Muscle of leg (tissue), 11 donors: ENCODE measurements around the gene EPM2A. TPM values are rescaled to one million over a fixed set of nuclear protein-coding genes. Genes with fewer than 3 reads are reported as not detected.
"Not testable (repeated sequence)": the region's sequence is repeated elsewhere in the genome, so short reads cannot be mapped to it uniquely, and the experiment has no call there.

ENCODE experiments used
- DNase-seq: peaks from one replicate; pipeline ENCODE4 v3.0.0; 2013
- H3K27ac ChIP-seq: one replicate; pipeline ENCODE4 v1.5.1; 2013; ENCODE audit warnings: mild to moderate bottlenecking, low read length, control low read depth
- H3K27me3 ChIP-seq: one replicate; pipeline ENCODE4 v1.6.1; 2013; ENCODE audit warnings: low read length; ENCODE audit not compliant: control insufficient read depth, insufficient read depth
- H3K36me3 ChIP-seq: one replicate; pipeline ENCODE4 v1.6.1; 2013; ENCODE audit warnings: low read length; ENCODE audit not compliant: control insufficient read depth, insufficient read depth
- H3K4me1 ChIP-seq: one replicate; pipeline ENCODE4 v1.6.1; 2013; ENCODE audit warnings: low read length; ENCODE audit not compliant: control insufficient read depth, insufficient read depth
- H3K4me3 ChIP-seq: one replicate; pipeline ENCODE4 v1.5.1; 2013; ENCODE audit warnings: low read length, control low read depth
- H3K9me3 ChIP-seq: replicated peaks from 2 replicates; pipeline ENCODE4 v1.6.1; 2013; ENCODE audit warnings: low read depth, low read length; ENCODE audit not compliant: control insufficient read depth
- WGBS: methylation state at CpG from one replicate; pipeline ENCODE4 v1.1.5; 2013; ENCODE audit warnings: missing lambda C conversion rate; ENCODE audit not compliant: insufficient coverage; 5-methylcytosine and 5-hydroxymethylcytosine counted together
- polyA plus RNA-seq, 8 donors: library from polyadenylated mRNA; unstranded; fragments of 120-200 nt; gene quantifications; one replicate each; pipeline versions ENCODE4 v1.2.1 to v1.2.3, GENCODE V29; 2013; ENCODE audit warnings: inconsistent platforms in 1 of 8, low replicate concordance in 1 of 8; ENCODE audit not compliant: insufficient read length in 8 of 8, insufficient read depth in 1 of 8
- total RNA-seq: library from RNA; stranded (reverse); fragments of 120-200 nt; gene quantifications from one replicate; pipeline ENCODE4 v1.2.4, GENCODE V29; 2013

The EPM2A gene
- total and polyA plus RNA-seq, 9 donors: 11.4 to 18.0 (median 13.9) TPM

DNA sequence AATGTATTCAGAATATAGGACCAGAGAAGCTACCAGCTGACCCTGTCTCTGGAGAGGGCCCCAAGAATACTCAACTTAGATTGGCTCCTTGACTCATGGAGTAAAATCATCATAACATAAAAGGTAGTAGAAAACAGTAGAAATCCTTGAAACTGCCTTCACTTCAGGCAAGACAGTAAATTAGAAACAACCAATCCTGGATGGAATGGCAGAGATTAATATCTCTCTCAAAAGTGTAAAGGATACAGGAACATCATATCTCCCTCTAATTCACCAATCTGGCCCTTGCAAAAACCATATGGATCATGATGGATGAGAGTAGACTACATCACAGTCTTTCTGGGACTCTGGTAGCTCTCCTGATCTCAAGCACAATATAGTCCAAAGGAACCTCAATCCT lies 20.4 kb upstream of the EPM2A start:
- H3K9me3 ChIP-seq: no peaks in the 10 kb centered on the region
- H3K4me3 ChIP-seq: no peak overlapping the region
- no peak overlapping the region for H3K27ac ChIP-seq
- no peaks in the 10 kb centered on the region for H3K27me3 ChIP-seq
- no peak for DNase-seq
- H3K4me1 ChIP-seq: no peaks in the 10 kb centered on the region
- H3K36me3 ChIP-seq: no peaks in the 10 kb centered on the region

DNA sequence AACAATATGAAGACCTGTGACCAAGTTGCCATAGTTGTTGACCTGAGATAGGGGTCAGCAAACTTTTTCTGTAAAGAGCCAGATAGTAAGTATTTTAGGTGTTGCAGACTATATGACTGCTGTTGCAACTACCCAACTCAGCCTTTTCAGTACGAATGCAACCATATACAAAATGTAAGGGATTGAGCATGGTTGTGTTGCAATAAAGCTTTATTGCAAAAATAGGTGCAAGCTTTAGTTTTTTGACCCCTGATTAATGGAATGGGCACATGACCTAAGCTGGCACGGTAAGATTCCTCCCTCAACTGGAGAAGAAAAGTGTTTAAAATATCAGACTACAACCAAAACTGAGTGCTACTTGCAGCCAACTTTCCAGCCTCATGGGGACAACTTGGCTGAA lies 17.3 kb upstream of the EPM2A start:
- H3K27ac ChIP-seq: no peak overlapping the region
- no CpG with 5 or more reads among the region's 2 CpGs for WGBS
- DNase-seq: no peak
- H3K4me1 ChIP-seq: no peaks in the 10 kb centered on the region
- no peaks in the 10 kb centered on the region for H3K27me3 ChIP-seq
- H3K4me3 ChIP-seq: no peak overlapping the region
- no peaks in the 10 kb centered on the region for H3K36me3 ChIP-seq
- peaks cover 3% of the 10 kb centered on the region for H3K9me3 ChIP-seq

DNA sequence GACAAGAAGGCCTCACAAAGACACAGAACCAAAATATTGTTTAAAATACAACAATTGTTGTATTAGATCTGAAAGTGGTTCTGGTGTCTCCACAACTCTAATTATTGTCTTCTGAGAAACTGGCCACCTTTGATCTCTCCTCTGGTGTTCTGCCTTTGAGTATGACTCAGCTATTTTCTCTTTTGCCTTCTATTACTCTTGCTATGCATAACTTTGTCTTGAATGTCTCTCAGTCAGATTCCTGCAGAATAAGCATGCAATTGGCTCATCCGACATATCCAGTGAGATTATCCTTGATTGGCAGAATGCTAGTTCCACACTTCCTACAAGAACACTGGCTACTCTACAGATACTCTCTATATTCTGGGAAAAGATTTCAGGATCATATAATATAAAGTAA lies 14.3 kb upstream of the EPM2A start:
- Histone ChIP-seq H3K36me3 (no peaks in the 10 kb centered on the region), H3K4me3 (no peak overlapping the region), H3K27ac (no peak overlapping the region), H3K27me3 (no peaks in the 10 kb centered on the region), H3K4me1 (no peaks in the 10 kb centered on the region), H3K9me3 (peaks cover 3% of the 10 kb centered on the region)
- no CpG with 5 or more reads among the region's 1 CpG for WGBS
- DNase-seq: no peak

DNA sequence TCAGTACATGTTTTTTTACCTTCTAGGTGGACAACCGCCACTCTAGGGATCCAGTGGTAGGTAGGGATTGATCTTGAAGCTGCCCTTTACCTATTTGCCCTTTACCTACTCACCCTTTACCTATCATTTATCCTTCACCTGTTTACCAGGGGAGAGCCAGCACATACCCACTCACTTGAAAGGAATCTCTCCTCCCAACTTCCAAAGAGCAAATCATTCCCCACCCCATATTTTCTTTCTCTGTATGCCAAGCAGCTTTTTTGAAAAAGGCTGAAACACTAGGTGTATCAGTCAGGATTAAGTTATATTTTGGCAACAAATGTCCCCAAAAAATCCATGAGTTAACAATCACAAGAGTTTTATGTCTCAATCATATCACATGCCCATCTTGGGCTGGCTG lies 10.5 kb upstream of the EPM2A start:
- Histone ChIP-seq H3K9me3 (peaks cover 3% of the 10 kb centered on the region), H3K4me3 (no peak overlapping the region), H3K27ac (no peak overlapping the region), H3K27me3 (no peaks in the 10 kb centered on the region), H3K36me3 (no peaks in the 10 kb centered on the region), H3K4me1 (no peaks in the 10 kb centered on the region)
- WGBS: no CpG with 5 or more reads among the region's 1 CpG
- no peak for DNase-seq

DNA sequence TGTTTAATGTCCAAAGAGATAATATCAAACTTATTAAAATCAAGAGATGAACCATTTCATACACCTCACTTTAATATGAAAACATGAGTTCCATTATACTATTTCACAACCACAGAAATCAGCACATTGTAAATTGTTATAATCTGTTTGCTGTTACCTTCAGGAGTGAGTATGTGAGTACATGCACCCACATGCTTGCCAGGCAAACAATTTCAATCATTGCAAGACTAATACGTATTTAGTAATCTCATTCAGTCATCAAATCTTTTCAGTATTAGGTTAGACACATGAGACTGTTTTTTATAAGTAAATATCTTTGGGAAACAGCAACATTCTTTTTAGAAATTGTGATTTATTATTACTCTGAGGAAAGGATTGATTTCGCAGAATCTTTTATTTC lies 9.3 kb upstream of the EPM2A start:
- no peaks in the 10 kb centered on the region for H3K4me1 ChIP-seq
- H3K27me3 ChIP-seq: no peaks in the 10 kb centered on the region
- H3K9me3 ChIP-seq: peaks cover 3% of the 10 kb centered on the region
- H3K27ac ChIP-seq: no peak overlapping the region
- no CpG with 5 or more reads among the region's 2 CpGs for WGBS
- no peak for DNase-seq
- H3K4me3 ChIP-seq: no peak overlapping the region
- H3K36me3 ChIP-seq: no peaks in the 10 kb centered on the region

DNA sequence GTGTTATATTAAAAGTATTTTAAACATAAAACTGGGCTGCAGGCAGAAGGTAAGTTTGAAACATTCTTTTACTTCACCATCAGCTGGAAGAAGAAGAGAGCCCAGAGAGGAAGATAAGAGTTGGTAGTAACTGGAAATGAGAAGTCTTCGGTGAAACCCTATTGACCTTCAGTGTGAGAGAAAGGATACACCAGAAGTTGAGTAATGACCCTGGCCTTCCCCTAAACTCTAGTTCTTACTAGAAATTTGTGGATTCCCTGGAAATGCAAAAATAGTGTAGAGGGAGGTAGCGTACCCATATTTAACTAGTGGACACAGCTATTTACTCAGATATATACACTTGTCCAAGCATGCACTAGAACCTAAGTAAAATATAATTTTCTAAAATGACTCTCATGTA lies 8.0 kb upstream of the EPM2A start:
- Histone ChIP-seq H3K27me3 (no peaks in the 10 kb centered on the region), H3K36me3 (no peaks in the 10 kb centered on the region), H3K4me3 (no peak overlapping the region), H3K9me3 (peaks cover 3% of the 10 kb centered on the region), H3K27ac (no peak overlapping the region), H3K4me1 (no peaks in the 10 kb centered on the region)
- WGBS: no CpG with 5 or more reads among the region's 2 CpGs
- no peak for DNase-seq

DNA sequence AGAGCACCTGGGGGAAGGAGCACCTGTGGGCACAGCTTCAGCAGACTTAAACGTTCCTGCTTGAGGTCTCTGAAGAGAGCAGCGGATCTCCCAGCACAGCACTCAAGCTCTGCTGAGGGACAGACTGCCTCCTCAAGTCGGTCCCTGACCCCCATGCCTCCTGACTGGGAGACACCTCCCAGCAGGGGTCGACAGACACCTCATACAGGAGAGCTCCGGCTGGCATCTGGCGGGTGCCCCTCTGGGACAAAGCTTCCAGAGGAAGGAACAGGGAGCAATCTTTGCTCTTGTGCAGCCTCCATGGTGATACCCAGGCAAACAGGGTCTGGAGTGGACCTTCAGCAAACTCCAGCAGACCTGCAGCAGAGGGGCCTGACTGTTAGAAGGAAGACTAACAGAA lies 7.2 kb upstream of the EPM2A start:
- 70% methylated on average over 4 of the region's 6 CpGs for WGBS
- H3K4me1 ChIP-seq, DNase-seq, H3K36me3 ChIP-seq, H3K9me3 ChIP-seq, H3K27me3 ChIP-seq, H3K4me3 ChIP-seq, H3K27ac ChIP-seq: not testable (repeated sequence)

DNA sequence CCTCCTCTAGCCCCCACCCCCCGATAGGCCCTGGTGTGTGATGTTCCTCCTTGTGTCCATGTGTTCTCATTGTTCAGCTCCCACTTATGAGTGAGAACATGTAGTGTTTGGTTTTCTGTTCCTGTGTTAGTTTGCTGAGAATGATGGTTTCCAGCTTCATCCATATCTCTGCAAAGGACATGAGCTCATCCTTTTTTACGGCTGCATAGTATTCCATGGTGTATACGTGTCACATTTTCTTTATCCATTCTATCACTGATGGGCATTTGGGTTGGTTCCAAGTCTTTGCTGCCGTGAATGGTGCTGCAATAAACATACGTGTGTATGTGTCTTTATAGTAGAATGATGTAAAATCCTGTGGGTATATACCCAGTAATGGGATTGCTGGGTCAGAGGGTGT lies 4.4 kb upstream of the EPM2A start:
- H3K27ac ChIP-seq, H3K4me3 ChIP-seq, H3K36me3 ChIP-seq, H3K4me1 ChIP-seq, H3K27me3 ChIP-seq, H3K9me3 ChIP-seq, DNase-seq: not testable (repeated sequence)
- no CpG with 5 or more reads among the region's 5 CpGs for WGBS

DNA sequence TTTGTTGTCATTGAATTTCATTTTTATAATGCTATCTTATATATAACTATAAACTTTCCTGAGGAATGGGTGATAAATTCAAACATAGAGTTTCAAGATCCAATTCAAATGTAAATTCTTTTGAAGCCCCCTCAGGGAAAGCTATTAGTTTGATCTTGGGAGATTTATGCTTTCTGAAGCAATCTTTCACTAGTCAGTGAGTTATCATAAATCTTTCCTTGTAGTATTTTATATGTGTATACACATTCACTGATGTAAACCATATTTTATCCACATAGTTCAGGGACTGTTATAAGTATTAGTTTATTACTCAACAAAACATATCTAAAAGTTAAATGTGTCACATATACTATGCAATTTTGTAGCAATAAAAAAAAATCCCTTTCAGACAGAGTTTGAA lies 2.9 kb upstream of the EPM2A start:
- no peak for DNase-seq
- H3K27ac ChIP-seq: no peak overlapping the region
- peaks cover 5% of the 10 kb centered on the region for H3K4me1 ChIP-seq
- H3K9me3 ChIP-seq: no peaks in the 10 kb centered on the region
- H3K36me3 ChIP-seq: no peaks in the 10 kb centered on the region
- no peak overlapping the region for H3K4me3 ChIP-seq
- no peaks in the 10 kb centered on the region for H3K27me3 ChIP-seq

DNA sequence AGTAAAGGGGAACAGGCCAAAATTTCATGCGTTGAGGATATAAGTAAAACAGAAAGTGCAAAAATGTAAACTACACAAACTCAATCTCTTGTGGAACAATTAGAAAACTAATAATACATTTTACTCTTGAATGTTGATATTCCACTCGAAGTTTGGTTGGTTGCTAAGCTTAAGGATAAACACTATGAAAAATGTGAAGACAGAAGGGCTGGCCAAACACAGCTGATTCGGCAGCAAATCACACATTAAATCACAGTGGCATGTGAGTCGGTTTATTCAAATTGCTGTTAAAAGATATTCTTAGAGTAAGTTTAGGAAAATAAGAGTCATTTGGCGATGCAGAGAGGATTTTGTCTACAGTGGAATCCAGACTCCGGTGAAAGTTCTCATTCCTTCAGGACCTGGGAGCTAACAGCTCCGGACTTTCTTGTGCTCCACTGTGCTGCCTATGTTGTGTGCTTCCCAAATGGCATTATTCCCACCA lies 1.4 kb upstream of the EPM2A start:
- no peak overlapping the region for H3K4me3 ChIP-seq
- H3K27ac ChIP-seq: peak overlapping the region; percentile 99
- H3K27me3 ChIP-seq: no peaks in the 10 kb centered on the region
- H3K4me1 ChIP-seq: peaks cover 5% of the 10 kb centered on the region
- H3K36me3 ChIP-seq: no peaks in the 10 kb centered on the region
- WGBS: 42% methylated on average over 3 of the region's 7 CpGs
- peak; percentile 83 for DNase-seq
- H3K9me3 ChIP-seq: no peaks in the 10 kb centered on the region

DNA sequence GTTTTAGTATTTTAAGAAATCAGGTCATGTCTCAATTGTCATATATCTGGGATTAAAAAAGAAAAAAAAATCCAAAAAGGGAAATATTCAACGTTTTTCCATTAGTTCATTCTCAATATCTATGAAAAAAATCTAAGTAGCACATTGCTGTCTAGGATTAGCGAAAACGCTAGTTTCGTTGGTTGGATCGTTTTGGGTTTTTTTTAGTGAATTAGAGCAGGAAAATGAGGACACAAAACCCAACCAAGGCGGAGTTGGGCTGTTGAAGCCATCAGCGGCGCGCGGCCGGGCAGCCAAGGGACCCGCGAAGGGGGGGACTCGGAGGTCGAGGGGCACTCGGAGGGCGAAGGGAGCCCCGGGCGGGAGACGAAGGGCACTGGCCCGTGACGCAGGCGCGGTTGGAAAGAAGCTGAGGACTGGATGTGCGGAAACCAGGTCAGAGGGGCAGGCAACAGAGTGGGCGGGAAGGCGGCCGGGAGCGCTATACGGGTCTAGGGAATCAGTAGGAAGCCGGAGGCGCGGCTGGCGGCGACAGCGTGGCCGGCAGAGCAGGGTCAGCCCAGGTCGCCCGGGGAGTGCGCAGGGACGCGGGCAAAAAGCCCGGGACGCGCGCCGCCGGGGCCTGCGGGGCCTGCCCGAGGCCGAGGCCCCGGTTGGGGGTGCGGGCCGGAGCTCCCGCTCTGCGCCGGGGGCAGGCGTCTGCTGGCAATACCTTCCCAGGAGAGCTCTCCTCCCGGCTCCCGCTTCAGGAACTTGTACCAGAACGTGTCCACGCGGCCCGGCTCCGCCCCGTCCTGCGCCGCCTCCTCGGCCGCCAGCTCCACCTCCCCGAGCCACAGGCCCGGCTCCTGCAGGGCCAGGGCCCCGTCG lies 599 bp downstream of the EPM2A start:
- under 1% methylated on average over 73 of the region's 74 CpGs for WGBS
- H3K27ac ChIP-seq: peak overlapping the region; percentile 98
- peak; percentile 95 for DNase-seq
- no peaks in the 10 kb centered on the region for H3K9me3 ChIP-seq
- peak overlapping the region; percentile 63 for H3K4me3 ChIP-seq
- H3K36me3 ChIP-seq: no peaks in the 10 kb centered on the region
- peaks cover 5% of the 10 kb centered on the region for H3K4me1 ChIP-seq
- no peaks in the 10 kb centered on the region for H3K27me3 ChIP-seq
